Nephron progenitor cell (in vitro differentiated cells): ENCODE data around the gene DGKQ.

ENCODE experiments used
- DNase-seq: peaks from one replicate; pipeline ENCODE4 v3.0.0; 2021
- H3K27ac Mint-ChIP-seq: 2 replicates; pipeline ENCODE4 v1.8.0; 2021; ENCODE audit warnings: mild to moderate bottlenecking, moderate library complexity, mixed read lengths
- H3K27me3 Mint-ChIP-seq: 2 replicates; pipeline ENCODE4 v1.8.0; 2021; ENCODE audit warnings: mild to moderate bottlenecking, low read depth, mixed read lengths; ENCODE audit not compliant: poor library complexity
- H3K36me3 Mint-ChIP-seq: 2 replicates; pipeline ENCODE4 v1.8.0; 2021; ENCODE audit warnings: low read depth, mixed read lengths
- H3K4me1 Mint-ChIP-seq: 2 replicates; pipeline ENCODE4 v1.8.0; 2021; ENCODE audit warnings: mixed read lengths
- H3K4me3 Mint-ChIP-seq: 2 replicates; pipeline ENCODE4 v1.8.0; 2021; ENCODE audit warnings: mild to moderate bottlenecking, moderate library complexity, mixed read lengths
- H3K9me3 Mint-ChIP-seq: 2 replicates; pipeline ENCODE4 v1.8.0; 2021; ENCODE audit warnings: mild to moderate bottlenecking, moderate library complexity, mixed read lengths
- CTCF ChIP-seq: fragments of 200-600 bp; sonication (generic); IDR thresholded peaks from 2 replicates; pipeline ENCODE4 v1.5.0; 2021; ENCODE audit warnings: antibody characterized with exemption

The DGKQ gene

GRCh38 chr4:957581-958313 is 15.6 kb downstream of the DGKQ start:
- Mint-ChIP-seq H3K27me3 (no peaks in the 10 kb centered on the region), H3K27ac (peak overlapping the region; percentile 59), H3K9me3 (no peaks in the 10 kb centered on the region), H3K36me3 (peaks cover 9% of the 10 kb centered on the region), H3K4me3 (no peak overlapping the region), H3K4me1 (peaks cover 13% of the 10 kb centered on the region)
- no peak for DNase-seq
- no peak for TF ChIP-seq CTCF

GRCh38 chr4:957231-957580 is 16.2 kb downstream of the DGKQ start:
- no peak for DNase-seq
- no peak overlapping the region for H3K4me3 Mint-ChIP-seq
- peaks cover 9% of the 10 kb centered on the region for H3K36me3 Mint-ChIP-seq
- H3K4me1 Mint-ChIP-seq = peaks cover 17% of the 10 kb centered on the region
- no peak for TF ChIP-seq CTCF
- H3K9me3 Mint-ChIP-seq = no peaks in the 10 kb centered on the region
- no peak overlapping the region for H3K27ac Mint-ChIP-seq
- H3K27me3 Mint-ChIP-seq = no peaks in the 10 kb centered on the region

- no peak for TF ChIP-seq CTCF
- no peak overlapping the region for H3K4me3 Mint-ChIP-seq
- no peaks in the 10 kb centered on the region for H3K9me3 Mint-ChIP-seq
- H3K27ac Mint-ChIP-seq = peak overlapping the region; percentile 94
- peaks cover 23% of the 10 kb centered on the region for H3K4me1 Mint-ChIP-seq
- no peak for DNase-seq
- no peaks in the 10 kb centered on the region for H3K27me3 Mint-ChIP-seq
- H3K36me3 Mint-ChIP-seq = peaks cover 9% of the 10 kb centered on the region
Observed at GRCh38 chr4:956531-957230, 16.7 kb downstream of the DGKQ start.

GRCh38 chr4:955931-956381 is 17.4 kb downstream of the DGKQ start:
- Mint-ChIP-seq H3K4me3 (no peak overlapping the region), H3K4me1 (peaks cover 30% of the 10 kb centered on the region), H3K27ac (no peak overlapping the region), H3K9me3 (no peaks in the 10 kb centered on the region), H3K36me3 (peaks cover 9% of the 10 kb centered on the region), H3K27me3 (no peaks in the 10 kb centered on the region)
- no peak for TF ChIP-seq CTCF
- DNase-seq = no peak

GRCh38 chr4:955161-955921 is 18.0 kb downstream of the DGKQ start:
- no peak for TF ChIP-seq CTCF
- Mint-ChIP-seq H3K27ac (no peak overlapping the region), H3K9me3 (no peaks in the 10 kb centered on the region), H3K27me3 (no peaks in the 10 kb centered on the region), H3K4me1 (peaks cover 36% of the 10 kb centered on the region), H3K36me3 (peaks cover 9% of the 10 kb centered on the region), H3K4me3 (no peak overlapping the region)
- no peak for DNase-seq
